Activated CD8-positive, alpha-beta T cell treated with anti-CD3 and anti-CD28 coated beads for 36 hours (primary cell): ENCODE results near the gene CPEB4. TPM values are rescaled to one million over a fixed set of nuclear protein-coding genes. Genes with fewer than 3 reads are reported as not detected.

Experiments
- ATAC-seq: fragments of 200-7000 bp; cut with Tn5 transposase; one replicate; pipeline ENCODE4 v1.10.0; 2021; ENCODE audit warnings: mild to moderate bottlenecking, moderate library complexity
- CTCF ChIA-PET: fragments of 350-600 bp; sonication (Branson Sonifier 250); formaldehyde crosslinking; loops from one replicate; lab custom pipeline; 2021; ENCODE audit warnings: antibody characterized with exemption; lab: Charles Lee
- POLR2A ChIA-PET: fragments of 350-600 bp; sonication (Branson Sonifier 250); formaldehyde crosslinking; loops from one replicate; lab custom pipeline; 2021; ENCODE audit warnings: antibody characterized with exemption; lab: Charles Lee
- DNase-seq: peaks from one replicate; pipeline ENCODE4 v3.0.0-alpha.2; 2020
- H3K27ac Mint-ChIP-seq: one replicate; pipeline ENCODE4 v1.8.0; 2021; ENCODE audit warnings: mild to moderate bottlenecking, mixed read lengths
- H3K27me3 Mint-ChIP-seq: one replicate; pipeline ENCODE4 v1.8.0; 2021; ENCODE audit warnings: mixed read lengths
- H3K36me3 Mint-ChIP-seq: one replicate; pipeline ENCODE4 v1.8.0; 2021; ENCODE audit warnings: low read depth, mixed read lengths
- H3K4me1 Mint-ChIP-seq: one replicate; pipeline ENCODE4 v1.8.0; 2021; ENCODE audit warnings: low read depth, mixed read lengths
- H3K4me3 Mint-ChIP-seq: one replicate; pipeline ENCODE4 v1.8.0; 2021; ENCODE audit warnings: mild to moderate bottlenecking, moderate library complexity, mixed read lengths
- H3K9me3 Mint-ChIP-seq: one replicate; pipeline ENCODE4 v1.8.0; 2021; ENCODE audit warnings: mixed read lengths
- CTCF ChIP-seq: fragments of 200-600 bp; IDR thresholded peaks from one replicate; pipeline ENCODE4 v1.8.0; 2022; ENCODE audit warnings: antibody characterized with exemption, mild to moderate bottlenecking
- intact Hi-C: fragments of 100-400 bp; cut with micrococcal nuclease; formaldehyde crosslinking; loops from one replicate; pipeline ENCODE4 v1.10.0; 2022
- total RNA-seq, 2 experiments: library from RNA; stranded (reverse); gene quantifications; one replicate each; pipeline ENCODE4 v1.2.3, GENCODE V29; 2021

The CPEB4 gene
- total RNA-seq, 2 experiments from 2014 or later = 8.8 to 9.0 TPM

GRCh38 chr5:173869316-173869715 is 18.8 kb upstream of the CPEB4 start:
- no peaks in the 10 kb centered on the region for H3K36me3 Mint-ChIP-seq
- no peak overlapping the region for H3K4me3 Mint-ChIP-seq
- ChIA-PET POLR2A (no interaction called here), CTCF (interaction anchor here (1.7 kb wide), 1 partner anchor 11 kb away, joined by 6 read pairs; no protein-coding TSS in a partner anchor)
- no peak for DNase-seq
- H3K27ac Mint-ChIP-seq = no peak overlapping the region
- no peaks in the 10 kb centered on the region for H3K4me1 Mint-ChIP-seq
- intact Hi-C loops = no loop called here
- H3K9me3 Mint-ChIP-seq = no peaks in the 10 kb centered on the region
- no peak for TF ChIP-seq CTCF
- no peak for ATAC-seq
- H3K27me3 Mint-ChIP-seq = no peaks in the 10 kb centered on the region

- intact Hi-C loops = no loop called here
- no peaks in the 10 kb centered on the region for H3K9me3 Mint-ChIP-seq
- no peaks in the 10 kb centered on the region for H3K4me1 Mint-ChIP-seq
- CTCF ChIA-PET = interaction anchor here (0.7 kb wide), 1 partner anchor 52 kb away, joined by 3 read pairs; no protein-coding TSS in a partner anchor
- no peaks in the 10 kb centered on the region for H3K36me3 Mint-ChIP-seq
- POLR2A ChIA-PET = no interaction called here
- ATAC-seq (no peak), DNase-seq (no peak)
- no peak overlapping the region for H3K27ac Mint-ChIP-seq
- H3K27me3 Mint-ChIP-seq = no peaks in the 10 kb centered on the region
- no peak for TF ChIP-seq CTCF
- H3K4me3 Mint-ChIP-seq = no peak overlapping the region
Measured at GRCh38 chr5:173872957-173873305, 15.2 kb upstream of the CPEB4 start.

- ChIA-PET CTCF (interaction anchor here (0.7 kb wide), 1 partner anchor 52 kb away, joined by 3 read pairs; no protein-coding TSS in a partner anchor), POLR2A (interaction anchor here (0.9 kb wide), 1 partner anchor 71 kb away, joined by 3 read pairs; no protein-coding TSS in a partner anchor)
- H3K36me3 Mint-ChIP-seq = no peaks in the 10 kb centered on the region
- no peak overlapping the region for H3K27ac Mint-ChIP-seq
- DNase-seq = no peak
- no peaks in the 10 kb centered on the region for H3K27me3 Mint-ChIP-seq
- no peak for ATAC-seq
- no peak for TF ChIP-seq CTCF
- intact Hi-C loops = no loop called here
- no peaks in the 10 kb centered on the region for H3K9me3 Mint-ChIP-seq
- no peaks in the 10 kb centered on the region for H3K4me1 Mint-ChIP-seq
- H3K4me3 Mint-ChIP-seq = no peak overlapping the region
Measured at GRCh38 chr5:173873306-173873922, 14.7 kb upstream of the CPEB4 start.

GRCh38 chr5:173875189-173875588 is 13.0 kb upstream of the CPEB4 start:
- ChIA-PET CTCF (interaction anchor here (1.3 kb wide), 1 partner anchor 79 kb away, joined by 3 read pairs; no protein-coding TSS in a partner anchor), POLR2A (interaction anchor here (0.5 kb wide), 1 partner anchor 66 kb away, joined by 4 read pairs; no protein-coding TSS in a partner anchor)
- H3K9me3 Mint-ChIP-seq = no peaks in the 10 kb centered on the region
- no peak for DNase-seq
- H3K36me3 Mint-ChIP-seq = no peaks in the 10 kb centered on the region
- intact Hi-C loops = no loop called here
- no peak overlapping the region for H3K27ac Mint-ChIP-seq
- no peak for TF ChIP-seq CTCF
- no peaks in the 10 kb centered on the region for H3K4me1 Mint-ChIP-seq
- no peak overlapping the region for H3K4me3 Mint-ChIP-seq
- H3K27me3 Mint-ChIP-seq = no peaks in the 10 kb centered on the region
- no peak for ATAC-seq

GRCh38 chr5:173878224-173878967 is 9.8 kb upstream of the CPEB4 start:
- no peak for ATAC-seq
- CTCF ChIA-PET = interaction anchor here (1.2 kb wide), 1 partner anchor 47 kb away, joined by 5 read pairs; no protein-coding TSS in a partner anchor

More at GRCh38 chr5:173878224-173878967, 9.8 kb upstream of the CPEB4 start:
- no peaks in the 10 kb centered on the region for H3K27me3 Mint-ChIP-seq
- peaks cover 1% of the 10 kb centered on the region for H3K36me3 Mint-ChIP-seq
- DNase-seq = no peak
- H3K27ac Mint-ChIP-seq = no peak overlapping the region
- peaks cover 5% of the 10 kb centered on the region for H3K9me3 Mint-ChIP-seq
- peaks cover 7% of the 10 kb centered on the region for H3K4me1 Mint-ChIP-seq
- H3K4me3 Mint-ChIP-seq = no peak overlapping the region
- intact Hi-C loops = no loop called here
- POLR2A ChIA-PET = no interaction called here
- no peak for TF ChIP-seq CTCF
